22Rv1 (cell line): ENCODE results near the gene PPP3CA.

Source experiments
- ZFX ChIP-seq: fragments of 450-650 bp; IDR thresholded peaks from 2 replicates; pipeline ENCODE4 v1.6.1; 2017; ENCODE audit warnings: antibody characterized with exemption, borderline replicate concordance
- TF ChIP-seq, protein P1 (sequence below): fragments of 450-650 bp; IDR thresholded peaks from 2 replicates; pipeline ENCODE4 v1.5.1; 2017; ENCODE audit warnings: mild to moderate bottlenecking

DNA sequence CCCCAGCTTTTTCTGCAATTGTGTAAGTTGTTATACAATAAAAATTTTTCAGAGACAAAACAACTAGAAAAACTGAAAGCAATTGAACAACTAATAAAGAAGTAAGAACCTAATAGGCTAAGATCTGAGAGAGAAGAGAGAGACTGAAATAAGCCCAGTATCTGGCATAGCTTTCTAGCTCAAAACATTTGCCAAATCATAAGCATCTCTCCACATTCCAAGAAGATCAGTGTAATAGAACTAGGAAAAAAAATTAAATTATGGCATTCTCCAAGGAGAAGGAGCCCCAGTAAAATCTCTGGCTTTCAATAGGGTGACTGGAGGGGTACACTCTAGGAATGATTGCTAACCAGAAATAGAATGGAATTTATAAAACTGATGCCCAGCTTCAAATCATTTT, 19.0 kb upstream of the PPP3CA start:
- TF ChIP-seq, protein P1, sequence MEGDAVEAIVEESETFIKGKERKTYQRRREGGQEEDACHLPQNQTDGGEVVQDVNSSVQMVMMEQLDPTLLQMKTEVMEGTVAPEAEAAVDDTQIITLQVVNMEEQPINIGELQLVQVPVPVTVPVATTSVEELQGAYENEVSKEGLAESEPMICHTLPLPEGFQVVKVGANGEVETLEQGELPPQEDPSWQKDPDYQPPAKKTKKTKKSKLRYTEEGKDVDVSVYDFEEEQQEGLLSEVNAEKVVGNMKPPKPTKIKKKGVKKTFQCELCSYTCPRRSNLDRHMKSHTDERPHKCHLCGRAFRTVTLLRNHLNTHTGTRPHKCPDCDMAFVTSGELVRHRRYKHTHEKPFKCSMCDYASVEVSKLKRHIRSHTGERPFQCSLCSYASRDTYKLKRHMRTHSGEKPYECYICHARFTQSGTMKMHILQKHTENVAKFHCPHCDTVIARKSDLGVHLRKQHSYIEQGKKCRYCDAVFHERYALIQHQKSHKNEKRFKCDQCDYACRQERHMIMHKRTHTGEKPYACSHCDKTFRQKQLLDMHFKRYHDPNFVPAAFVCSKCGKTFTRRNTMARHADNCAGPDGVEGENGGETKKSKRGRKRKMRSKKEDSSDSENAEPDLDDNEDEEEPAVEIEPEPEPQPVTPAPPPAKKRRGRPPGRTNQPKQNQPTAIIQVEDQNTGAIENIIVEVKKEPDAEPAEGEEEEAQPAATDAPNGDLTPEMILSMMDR = no peak
- no peak for TF ChIP-seq ZFX
